Suprapubic skin (tissue), 4 donors: ENCODE data around the gene CIITA. TPM values are rescaled to one million over a fixed set of nuclear protein-coding genes. Genes with fewer than 3 reads are reported as not detected.

Source experiments
- DNase-seq, 2 donors: peaks; one replicate each; pipeline ENCODE4 v3.0.0-alpha.2; 2019; ENCODE audit warnings: low spot score in 2 of 2
- H3K27ac ChIP-seq: fragments of 200-600 bp; sonication (generic); one replicate; pipeline ENCODE4 v1.5.1; 2019
- H3K27me3 ChIP-seq: fragments of 200-600 bp; sonication (generic); one replicate; pipeline ENCODE4 v1.5.1; 2019
- H3K36me3 ChIP-seq: fragments of 200-600 bp; sonication (generic); one replicate; pipeline ENCODE4 v1.5.1; 2019
- H3K4me1 ChIP-seq: fragments of 200-600 bp; sonication (generic); one replicate; pipeline ENCODE4 v1.5.1; 2019
- H3K4me3 ChIP-seq: fragments of 200-600 bp; sonication (generic); one replicate; pipeline ENCODE4 v1.5.1; 2019; ENCODE audit warnings: mild to moderate bottlenecking
- H3K9me3 ChIP-seq: fragments of 200-600 bp; sonication (generic); one replicate; pipeline ENCODE4 v1.5.1; 2019
- CTCF ChIP-seq, 2 donors: fragments of 200-600 bp in 1 of 2; fragments of 450-650 bp in 1 of 2; sonication (generic) in 1 of 2; IDR thresholded peaks; one replicate each; pipeline ENCODE4 v1.5.1; 2016 to 2019; ENCODE audit warnings: antibody characterized with exemption in 2 of 2, mild to moderate bottlenecking in 1 of 2, moderate library complexity in 1 of 2
- EP300 ChIP-seq: sonication (generic); formaldehyde crosslinking; IDR thresholded peaks from one replicate; pipeline ENCODE4 v1.6.1; 2017; ENCODE audit warnings: antibody characterized with exemption
- POLR2A ChIP-seq, 2 donors: fragments of 450-650 bp; IDR thresholded peaks; one replicate each; pipeline ENCODE4 v1.6.1; 2017; ENCODE audit warnings: antibody characterized with exemption in 2 of 2, mild to moderate bottlenecking in 2 of 2, moderate library complexity in 2 of 2
- POLR2AphosphoS5 ChIP-seq, 3 donors: sonication (generic); formaldehyde crosslinking; IDR thresholded peaks; one replicate each; pipeline ENCODE4 v1.6.1; 2017; ENCODE audit warnings: antibody characterized with exemption in 3 of 3
- WGBS: methylation state at CpG from one replicate; pipeline ENCODE4 v1.1.5; 2018; 5-methylcytosine and 5-hydroxymethylcytosine counted together
- total RNA-seq, 4 donors: library from RNA; depleted of rRNA; stranded (reverse); fragments of >200 nt; gene quantifications; one replicate each; pipeline ENCODE4 v1.1.0, GENCODE V29; 2016

Gene CIITA
- total RNA-seq, 4 donors from 2014 or later, result 9.7 to 35.2 (median 18.5) TPM

- Histone ChIP-seq H3K27me3 (no peaks in the 10 kb centered on the region), H3K9me3 (no peaks in the 10 kb centered on the region), H3K4me1 (peaks cover 54% of the 10 kb centered on the region), H3K36me3 (peaks cover 40% of the 10 kb centered on the region), H3K4me3 (no peak overlapping the region), H3K27ac (no peak overlapping the region)
- no peak for DNase-seq
- TF ChIP-seq POLR2A (IDR thresholded peaks at IDR 0.05) (no peak), CTCF (IDR thresholded peaks at IDR 0.05) (no peak), POLR2AphosphoS5 (IDR thresholded peaks at IDR 0.05) (no peak), EP300 (no peak)
- 93% methylated on average over 11 of the region's 11 CpGs for WGBS
Measured at GRCh38 chr16:10931977-10932632, 55.1 kb downstream of the CIITA start.

- H3K4me3 ChIP-seq, result no peak overlapping the region
- H3K9me3 ChIP-seq, result no peaks in the 10 kb centered on the region
- no peaks in the 10 kb centered on the region for H3K27me3 ChIP-seq
- peaks cover 65% of the 10 kb centered on the region for H3K4me1 ChIP-seq
- no peak overlapping the region for H3K27ac ChIP-seq
- H3K36me3 ChIP-seq, result peaks cover 30% of the 10 kb centered on the region
- DNase-seq, result no peak
- WGBS, result 85% methylated on average over 11 of the region's 11 CpGs
- TF ChIP-seq POLR2A (IDR thresholded peaks at IDR 0.05) (no peak), POLR2AphosphoS5 (IDR thresholded peaks at IDR 0.05) (no peak), CTCF (IDR thresholded peaks at IDR 0.05) (no peak), EP300 (no peak)
Measured at GRCh38 chr16:10932959-10933710, 56.1 kb downstream of the CIITA start.

- Histone ChIP-seq H3K27me3 (no peaks in the 10 kb centered on the region), H3K9me3 (no peaks in the 10 kb centered on the region), H3K4me1 (peaks cover 72% of the 10 kb centered on the region), H3K36me3 (peaks cover 25% of the 10 kb centered on the region), H3K27ac (no peak overlapping the region), H3K4me3 (no peak overlapping the region)
- no peak for DNase-seq
- TF ChIP-seq EP300, result no peak
- TF ChIP-seq POLR2A (IDR thresholded peaks at IDR 0.05), result no peak
- TF ChIP-seq CTCF (IDR thresholded peaks at IDR 0.05), result no peak
- no peak for TF ChIP-seq POLR2AphosphoS5 (IDR thresholded peaks at IDR 0.05)
- 55% methylated on average over 6 of the region's 8 CpGs for WGBS
Measured at GRCh38 chr16:10933865-10934264, 56.9 kb downstream of the CIITA start.

- no peaks in the 10 kb centered on the region for H3K27me3 ChIP-seq
- WGBS, result 88% methylated on average over 13 of the region's 13 CpGs
- H3K4me1 ChIP-seq, result peaks cover 78% of the 10 kb centered on the region
- no peak overlapping the region for H3K27ac ChIP-seq
- H3K9me3 ChIP-seq, result no peaks in the 10 kb centered on the region
- peaks cover 18% of the 10 kb centered on the region for H3K36me3 ChIP-seq
- DNase-seq, result no peak
- TF ChIP-seq EP300 (no peak), POLR2A (IDR thresholded peaks at IDR 0.05) (no peak)
- no peak overlapping the region for H3K4me3 ChIP-seq
Measured at GRCh38 chr16:10934325-10935107, 57.5 kb downstream of the CIITA start.

- Histone ChIP-seq H3K27ac (no peak overlapping the region), H3K9me3 (no peaks in the 10 kb centered on the region), H3K4me1 (peaks cover 79% of the 10 kb centered on the region), H3K27me3 (no peaks in the 10 kb centered on the region), H3K4me3 (no peak overlapping the region), H3K36me3 (peaks cover 14% of the 10 kb centered on the region)
- 44% methylated on average over 7 of the region's 7 CpGs for WGBS
- TF ChIP-seq EP300 (no peak), POLR2AphosphoS5 (IDR thresholded peaks at IDR 0.05) (no peak), POLR2A (IDR thresholded peaks at IDR 0.05) (no peak), CTCF (IDR thresholded peaks at IDR 0.05) (no peak)
- DNase-seq, result no peak
Measured at GRCh38 chr16:10935226-10935915, 58.4 kb downstream of the CIITA start.
